CD14-positive monocyte (primary cell): Measurements from ENCODE around the gene NOS1. TPM values are rescaled to one million over a fixed set of nuclear protein-coding genes. Genes with fewer than 3 reads are reported as not detected.
A peak's percentile ranks its signal among the peaks of the same experiment; 100 is the strongest.

Experiments
- DNase-seq, 3 donors: peaks; one replicate each; pipeline ENCODE4 v3.0.0-alpha.2; 2011 to 2022
- H2AFZ ChIP-seq: 2 replicates; pipeline ENCODE4 v1.6.0; 2012; ENCODE audit warnings: mild to moderate bottlenecking, low read depth, low read length, inconsistent platforms; ENCODE audit not compliant: insufficient read depth, poor library complexity, severe bottlenecking
- H3K27ac ChIP-seq, 2 donors: 1 replicate in 1 of 2; 2 replicates in 1 of 2; pipeline ENCODE4 v1.5.1; 2012 to 2013; ENCODE audit warnings: low read length in 2 of 2, control low read depth in 1 of 2, inconsistent platforms in 1 of 2, low read depth in 1 of 2, mild to moderate bottlenecking in 1 of 2
- H3K27me3 ChIP-seq, 2 donors: one replicate each; pipeline versions ENCODE4 v1.6.0 to v1.6.1; 2011 to 2013; ENCODE audit warnings: low read length in 2 of 2; ENCODE audit not compliant: control insufficient read depth in 2 of 2, insufficient read depth in 2 of 2
- H3K36me3 ChIP-seq, 2 donors: replicated peaks in 1 of 2; 1 replicate in 1 of 2; 2 replicates in 1 of 2; pipeline versions ENCODE4 v1.5.1 to v1.6.1; 2012 to 2013; ENCODE audit warnings: low read length in 2 of 2, control low read depth in 1 of 2, inconsistent platforms in 1 of 2, mild to moderate bottlenecking in 1 of 2; ENCODE audit not compliant: insufficient read depth in 2 of 2, control insufficient read depth in 1 of 2
- H3K4me1 ChIP-seq, 2 donors: 1 replicate in 1 of 2; 2 replicates in 1 of 2; pipeline versions ENCODE4 v1.5.1 to v1.6.1; 2012 to 2013; ENCODE audit warnings: low read length in 2 of 2, control low read depth in 1 of 2, inconsistent platforms in 1 of 2, mild to moderate bottlenecking in 1 of 2, moderate library complexity in 1 of 2; ENCODE audit not compliant: insufficient read depth in 2 of 2, control insufficient read depth in 1 of 2
- H3K4me2 ChIP-seq: replicated peaks from 2 replicates; pipeline ENCODE3; 2012; ENCODE audit warnings: low read length, moderate library complexity, mild to moderate bottlenecking; ENCODE audit not compliant: poor library complexity, severe bottlenecking; ENCODE audit errors: extremely low read depth
- H3K4me3 ChIP-seq, 3 experiments: fragments of 200-600 bp in 1 of 3; sonication (generic) in 1 of 3; replicated peaks in 1 of 3; 1 replicate in 2 of 3; 2 replicates in 1 of 3; pipeline ENCODE4 v1.5.1; 2011 to 2013; ENCODE audit warnings: low read length in 3 of 3, mild to moderate bottlenecking in 3 of 3, control low read depth in 2 of 3, low read depth in 2 of 3, inconsistent platforms in 1 of 3, moderate library complexity in 1 of 3
- H3K79me2 ChIP-seq: 2 replicates; pipeline ENCODE4 v1.6.0; 2012; ENCODE audit warnings: mild to moderate bottlenecking, control low read depth, inconsistent platforms, low read length, moderate library complexity; ENCODE audit not compliant: insufficient read depth
- H3K9ac ChIP-seq: 2 replicates; pipeline ENCODE4 v1.6.0; 2017; ENCODE audit warnings: low read length, mild to moderate bottlenecking; ENCODE audit not compliant: insufficient read depth, poor library complexity, severe bottlenecking
- H3K9me3 ChIP-seq, 2 donors: replicated peaks in 1 of 2; 1 replicate in 1 of 2; 2 replicates in 1 of 2; pipeline versions ENCODE4 v1.5.1 to v1.6.1; 2012 to 2013; ENCODE audit warnings: low read length in 2 of 2, control low read depth in 1 of 2; ENCODE audit not compliant: control insufficient read depth in 1 of 2, insufficient read depth in 1 of 2
- H4K20me1 ChIP-seq: 2 replicates; pipeline ENCODE4 v1.6.0; 2012; ENCODE audit warnings: mild to moderate bottlenecking, low read length, control low read depth, moderate library complexity; ENCODE audit not compliant: insufficient read depth
- H3K27ac Mint-ChIP-seq, 7 donors: one replicate each; pipeline ENCODE4 v1.8.0; 2020; ENCODE audit warnings: mild to moderate bottlenecking in 7 of 7, mixed read lengths in 7 of 7, moderate library complexity in 6 of 7, inconsistent platforms in 2 of 7
- H3K27me3 Mint-ChIP-seq, 3 donors: one replicate each; pipeline ENCODE4 v1.8.0; 2021 to 2022; ENCODE audit warnings: low read depth in 3 of 3, mild to moderate bottlenecking in 3 of 3, mixed read lengths in 3 of 3, moderate library complexity in 3 of 3, inconsistent platforms in 1 of 3
- H3K36me3 Mint-ChIP-seq, 2 donors: one replicate each; pipeline ENCODE4 v1.8.0; 2020; ENCODE audit warnings: mixed read lengths in 2 of 2, inconsistent platforms in 1 of 2, mild to moderate bottlenecking in 1 of 2
- H3K4me1 Mint-ChIP-seq: one replicate; pipeline ENCODE4 v1.8.0; 2020; ENCODE audit warnings: mild to moderate bottlenecking, mixed read lengths
- H3K4me3 Mint-ChIP-seq, 2 donors: one replicate each; pipeline ENCODE4 v1.8.0; 2020; ENCODE audit warnings: mild to moderate bottlenecking in 2 of 2, mixed read lengths in 2 of 2, moderate library complexity in 1 of 2
- H3K9me3 Mint-ChIP-seq, 7 donors: one replicate each; pipeline ENCODE4 v1.8.0; 2020 to 2022; ENCODE audit warnings: mixed read lengths in 7 of 7, mild to moderate bottlenecking in 6 of 7, moderate library complexity in 6 of 7, inconsistent platforms in 2 of 7
- CTCF ChIP-seq: fragments of 200-600 bp; IDR thresholded peaks from one replicate; pipeline ENCODE4 v1.8.0; 2022; ENCODE audit warnings: antibody characterized with exemption, mild to moderate bottlenecking
- WGBS: methylation state at CpG from one replicate; pipeline ENCODE4 v1.1.5; 2013; ENCODE audit warnings: missing lambda C conversion rate; ENCODE audit not compliant: insufficient coverage; 5-methylcytosine and 5-hydroxymethylcytosine counted together
- intact Hi-C, 2 donors: fragments of 100-400 bp; cut with micrococcal nuclease; formaldehyde crosslinking; loops; one replicate each; pipeline versions ENCODE4 v1.15.0 to v1.15.1; 2023
- polyA plus RNA-seq, 3 donors: library from polyadenylated mRNA; depleted of rRNA in 1 of 3; unstranded in 2 of 3; stranded (reverse) in 1 of 3; fragments of 300-500 nt in 2 of 3; fragments of >200 nt in 1 of 3; fragmentation: Illumina TruSeq in 2 of 3; gene quantifications; 1 replicate in 2 of 3; 2 replicates in 1 of 3; pipeline ENCODE4 v1.2.3, GENCODE V29; 2012 to 2021

Gene NOS1
- polyA plus RNA-seq, 3 donors: not detected

GRCh38 chr12:117280019-117280680 lies 81.3 kb downstream of the NOS1 start:
- no peak for DNase-seq
- TF ChIP-seq CTCF: no peak
- H3K4me3 ChIP-seq: no peak overlapping the region
- H3K27ac ChIP-seq: no peak overlapping the region
- H3K36me3 Mint-ChIP-seq: no peaks in the 10 kb centered on the region
- H3K4me3 Mint-ChIP-seq: no peak overlapping the region
- 100% methylated on average over 4 of the region's 8 CpGs for WGBS
- H3K9me3 ChIP-seq: no peaks in the 10 kb centered on the region
- no peaks in the 10 kb centered on the region for H3K79me2 ChIP-seq
- H4K20me1 ChIP-seq: no peaks in the 10 kb centered on the region
- H3K27me3 ChIP-seq: no peaks in the 10 kb centered on the region
- H3K36me3 ChIP-seq: no peaks in the 10 kb centered on the region
- H3K4me1 ChIP-seq: no peaks in the 10 kb centered on the region
- H3K9ac ChIP-seq: no peak overlapping the region
- peak overlapping the region in 1 of 7 donors; percentile 41 for H3K27ac Mint-ChIP-seq
- H3K4me1 Mint-ChIP-seq: no peaks in the 10 kb centered on the region
- intact Hi-C loops: no loop called here
- no peak overlapping the region for H3K4me2 ChIP-seq
- peaks cover 0 to 2% (median 0%) of the 10 kb centered on the region in 7 donors for H3K9me3 Mint-ChIP-seq
- H3K27me3 Mint-ChIP-seq: peaks cover 7 to 11% (median 8%) of the 10 kb centered on the region in 3 donors
- no peak overlapping the region for H2AFZ ChIP-seq

GRCh38 chr12:117279606-117280005 lies 81.8 kb downstream of the NOS1 start:
- H4K20me1 ChIP-seq: no peaks in the 10 kb centered on the region
- H3K9me3 ChIP-seq: no peaks in the 10 kb centered on the region
- Mint-ChIP-seq H3K4me3 (no peak overlapping the region), H3K27ac (peak overlapping the region in 1 of 7 donors; percentile 41), H3K36me3 (no peaks in the 10 kb centered on the region), H3K27me3 (peaks cover 7 to 11% (median 9%) of the 10 kb centered on the region in 3 donors), H3K9me3 (peaks cover 0 to 2% (median 0%) of the 10 kb centered on the region in 7 donors), H3K4me1 (no peaks in the 10 kb centered on the region)
- H3K79me2 ChIP-seq: no peaks in the 10 kb centered on the region
- no peaks in the 10 kb centered on the region for H3K4me1 ChIP-seq
- no peak for TF ChIP-seq CTCF
- DNase-seq: no peak
- intact Hi-C loops: no loop called here
- no peak overlapping the region for H3K4me2 ChIP-seq
- H3K27ac ChIP-seq: no peak overlapping the region
- no peaks in the 10 kb centered on the region for H3K27me3 ChIP-seq
- WGBS: 38% methylated on average over 3 of the region's 8 CpGs
- H3K9ac ChIP-seq: no peak overlapping the region
- H2AFZ ChIP-seq: no peak overlapping the region
- no peaks in the 10 kb centered on the region for H3K36me3 ChIP-seq
- no peak overlapping the region for H3K4me3 ChIP-seq
